ENCODE measurements around the gene PPAN.

Gene PPAN

DNA sequence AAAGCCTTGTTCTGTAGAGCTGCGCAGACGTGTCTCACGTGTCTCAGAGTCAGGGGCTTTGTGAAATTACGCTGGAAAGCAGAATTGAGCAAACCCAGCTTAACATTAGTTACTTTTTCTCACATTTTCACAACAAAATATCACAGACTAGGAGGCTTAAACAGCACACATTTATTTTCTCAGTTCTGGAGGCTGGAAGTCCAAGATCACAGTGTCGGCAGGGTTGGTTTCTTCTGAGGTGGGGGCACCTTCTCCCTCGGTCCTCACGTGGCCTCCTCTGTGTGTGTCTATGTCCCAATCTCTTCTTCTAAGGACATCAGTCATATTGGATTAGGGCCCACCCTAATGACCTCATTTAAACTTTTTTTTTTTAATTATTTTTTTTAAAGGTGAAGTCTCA lies 18.3 kb downstream of the PPAN start:
- Histone ChIP-seq H3K4me1 (ENCODE audit: control insufficient read depth in 1 of 2, insufficient read depth in 1 of 2, low read depth in 1 of 2, low read length in 1 of 2) (peaks cover 2 to 3% of the 10 kb centered on the region in 2 experiments), H3K27me3 (no peaks in the 10 kb centered on the region), H3K4me3 (ENCODE audit: low read depth in 1 of 2, low read length in 1 of 2) (no peak overlapping the region)

DNA sequence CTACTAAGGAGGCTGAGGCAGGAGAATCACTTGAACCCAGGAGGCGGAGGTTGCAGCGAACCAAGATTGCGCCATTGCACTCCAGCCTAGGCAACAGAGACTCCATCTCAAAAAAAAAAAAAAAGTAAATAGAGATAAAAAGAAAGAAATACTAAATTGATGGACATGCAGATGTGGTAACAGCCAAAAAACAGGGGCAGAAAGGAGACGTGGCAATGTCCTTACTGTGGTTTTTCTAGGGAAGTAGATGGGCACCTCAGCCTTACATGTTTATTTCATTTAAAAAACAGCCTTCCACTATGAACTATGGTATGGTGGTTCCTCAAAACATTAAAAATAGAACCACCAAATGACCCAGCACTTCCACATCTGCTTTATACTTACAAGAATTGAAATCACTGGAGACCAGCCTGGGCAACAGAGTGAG lies 20.1 kb downstream of the PPAN start:
- Histone ChIP-seq H3K9me3 (no peaks in the 10 kb centered on the region), H3K27me3 (no peaks in the 10 kb centered on the region), H3K36me3 (peaks cover 26% of the 10 kb centered on the region), H3K4me3 (ENCODE audit: low read depth in 1 of 2, low read length in 1 of 2) (no peak overlapping the region), H3K4me1 (ENCODE audit: control insufficient read depth in 1 of 2, insufficient read depth in 1 of 2, low read depth in 1 of 2, low read length in 1 of 2) (no peaks in the 10 kb centered on the region), H3K27ac (no peak overlapping the region)
- TF ChIP-seq, protein P1, sequence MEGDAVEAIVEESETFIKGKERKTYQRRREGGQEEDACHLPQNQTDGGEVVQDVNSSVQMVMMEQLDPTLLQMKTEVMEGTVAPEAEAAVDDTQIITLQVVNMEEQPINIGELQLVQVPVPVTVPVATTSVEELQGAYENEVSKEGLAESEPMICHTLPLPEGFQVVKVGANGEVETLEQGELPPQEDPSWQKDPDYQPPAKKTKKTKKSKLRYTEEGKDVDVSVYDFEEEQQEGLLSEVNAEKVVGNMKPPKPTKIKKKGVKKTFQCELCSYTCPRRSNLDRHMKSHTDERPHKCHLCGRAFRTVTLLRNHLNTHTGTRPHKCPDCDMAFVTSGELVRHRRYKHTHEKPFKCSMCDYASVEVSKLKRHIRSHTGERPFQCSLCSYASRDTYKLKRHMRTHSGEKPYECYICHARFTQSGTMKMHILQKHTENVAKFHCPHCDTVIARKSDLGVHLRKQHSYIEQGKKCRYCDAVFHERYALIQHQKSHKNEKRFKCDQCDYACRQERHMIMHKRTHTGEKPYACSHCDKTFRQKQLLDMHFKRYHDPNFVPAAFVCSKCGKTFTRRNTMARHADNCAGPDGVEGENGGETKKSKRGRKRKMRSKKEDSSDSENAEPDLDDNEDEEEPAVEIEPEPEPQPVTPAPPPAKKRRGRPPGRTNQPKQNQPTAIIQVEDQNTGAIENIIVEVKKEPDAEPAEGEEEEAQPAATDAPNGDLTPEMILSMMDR (IDR thresholded peaks at IDR 0.05), result no peak

More for the DNA sequence above, 18.3 kb downstream of the PPAN start:
- Histone ChIP-seq H3K9me3 (no peaks in the 10 kb centered on the region), H3K36me3 (peaks cover 15% of the 10 kb centered on the region), H3K27ac (no peak overlapping the region)
- TF ChIP-seq, protein P1 (IDR thresholded peaks at IDR 0.05), result no peak

DNA sequence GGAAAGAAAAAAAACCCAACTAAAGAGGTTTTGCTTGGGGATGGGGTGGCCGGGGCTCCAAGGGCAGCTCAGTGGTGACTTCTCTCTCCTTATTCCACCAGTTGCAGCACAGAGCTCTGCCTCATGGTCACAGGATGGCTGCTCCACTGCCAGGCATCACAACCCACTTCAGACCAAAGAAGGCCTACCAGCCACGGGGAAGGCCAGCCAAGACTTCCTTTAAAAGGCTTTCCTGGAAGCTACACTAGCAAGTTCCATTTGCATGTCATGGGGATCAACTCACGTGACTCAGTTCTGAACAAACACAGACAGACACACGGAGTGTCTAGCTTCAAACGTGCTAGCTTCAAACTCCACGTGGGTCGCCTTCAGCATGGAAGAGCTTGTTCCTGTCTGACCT lies 26.7 kb downstream of the PPAN start:
- no peaks in the 10 kb centered on the region for H3K9me3 ChIP-seq
- TF ChIP-seq, protein P1 (IDR thresholded peaks at IDR 0.05), result no peak
- H3K36me3 ChIP-seq, result peaks cover 80% of the 10 kb centered on the region
- H3K27me3 ChIP-seq, result no peaks in the 10 kb centered on the region
- no peaks in the 10 kb centered on the region for H3K4me1 ChIP-seq (ENCODE audit: control insufficient read depth in 1 of 2, insufficient read depth in 1 of 2, low read depth in 1 of 2, low read length in 1 of 2)
- H3K27ac ChIP-seq, result no peak overlapping the region
- no peak overlapping the region for H3K4me3 ChIP-seq (ENCODE audit: low read depth in 1 of 2, low read length in 1 of 2)

DNA sequence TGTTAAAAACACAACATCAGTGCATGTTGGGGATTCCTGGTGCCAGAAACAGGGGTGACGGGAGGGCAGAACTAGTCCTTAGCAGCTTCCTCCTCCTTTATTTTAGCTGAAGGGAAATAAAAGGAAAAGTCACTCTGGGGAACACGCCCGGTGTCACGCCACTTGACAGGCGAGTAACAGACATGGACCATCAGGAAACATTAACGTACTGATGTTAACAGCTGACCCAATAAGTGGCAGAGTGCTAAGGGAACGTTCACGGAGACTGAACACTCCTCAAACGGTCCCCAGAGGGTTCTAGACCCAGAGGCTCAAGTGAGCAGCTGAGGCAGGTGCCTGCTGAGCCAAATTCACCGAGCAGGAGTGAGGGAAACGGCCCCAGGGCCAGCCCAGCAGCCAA lies 27.4 kb downstream of the PPAN start:
- Histone ChIP-seq H3K9me3 (no peaks in the 10 kb centered on the region), H3K4me1 (ENCODE audit: control insufficient read depth in 1 of 2, insufficient read depth in 1 of 2, low read depth in 1 of 2, low read length in 1 of 2) (no peaks in the 10 kb centered on the region), H3K27me3 (no peaks in the 10 kb centered on the region), H3K36me3 (peaks cover 80% of the 10 kb centered on the region), H3K4me3 (ENCODE audit: low read depth in 1 of 2, low read length in 1 of 2) (no peak overlapping the region), H3K27ac (no peak overlapping the region)
- TF ChIP-seq, protein P1 (IDR thresholded peaks at IDR 0.05), result no peak

DNA sequence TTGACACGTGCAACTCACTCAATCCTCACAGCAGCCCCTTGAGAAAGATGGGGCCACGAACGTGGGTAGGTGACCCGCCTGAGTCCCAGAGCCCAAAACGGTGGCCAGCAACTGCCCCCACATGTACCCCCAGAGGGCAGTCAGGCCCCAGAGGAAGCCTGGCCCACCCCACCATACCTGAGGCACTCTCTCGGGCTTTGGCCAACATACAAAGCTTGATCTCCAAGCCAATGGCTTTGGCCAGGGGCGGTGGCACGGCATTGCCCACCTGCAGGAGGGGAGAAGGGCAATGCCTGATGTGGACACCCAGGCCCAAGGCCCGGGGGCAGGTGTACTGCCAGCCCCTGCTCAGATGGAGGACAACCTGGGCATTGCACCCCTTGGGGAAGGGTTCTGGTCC lies 27.9 kb downstream of the PPAN start:
- TF ChIP-seq, protein P1 (IDR thresholded peaks at IDR 0.05), result no peak
- no peak overlapping the region for H3K27ac ChIP-seq
- no peaks in the 10 kb centered on the region for H3K9me3 ChIP-seq
- H3K27me3 ChIP-seq, result no peaks in the 10 kb centered on the region
- H3K4me3 ChIP-seq (ENCODE audit: low read depth in 1 of 2, low read length in 1 of 2), result no peak overlapping the region
- H3K36me3 ChIP-seq, result peaks cover 80% of the 10 kb centered on the region
- no peaks in the 10 kb centered on the region for H3K4me1 ChIP-seq (ENCODE audit: control insufficient read depth in 1 of 2, insufficient read depth in 1 of 2, low read depth in 1 of 2, low read length in 1 of 2)

Data from neutrophil (primary cell).